Ramos (cell line): ENCODE measurements around the gene SAMD4A.

Experiments
- in situ Hi-C: fragments of 300-500 bp; cut with MboI; formaldehyde crosslinking; loops from one replicate; pipeline ENCODE4 v1.14.3; 2022; ENCODE audit warnings: low sequenced_read_pairs; ENCODE audit not compliant: unreplicated experiment

Gene SAMD4A

GRCh38 chr14:54769951-54770863, 203.3 kb downstream of the SAMD4A start:
- in situ Hi-C loops: loop anchor here (10.0 kb wide), 1 partner anchor 195 kb away; no protein-coding TSS in a partner anchor

GRCh38 chr14:54771411-54772027, 204.6 kb downstream of the SAMD4A start:
- in situ Hi-C loops: loop anchor here (10.0 kb wide), 1 partner anchor 197 kb away; no protein-coding TSS in a partner anchor

GRCh38 chr14:54772451-54772881, 205.5 kb downstream of the SAMD4A start:
- in situ Hi-C loops: loop anchor here (10.0 kb wide), 1 partner anchor 198 kb away; no protein-coding TSS in a partner anchor

GRCh38 chr14:54773171-54774006, 206.5 kb downstream of the SAMD4A start:
- in situ Hi-C loops: loop anchor here (10.0 kb wide), 1 partner anchor 199 kb away; no protein-coding TSS in a partner anchor

- in situ Hi-C loops: loop anchor here (10.0 kb wide), 1 partner anchor 200 kb away; no protein-coding TSS in a partner anchor
Observed at GRCh38 chr14:54774824-54775223, 207.9 kb downstream of the SAMD4A start.

GRCh38 chr14:54775486-54776140, 208.7 kb downstream of the SAMD4A start:
- in situ Hi-C loops: loop anchor here (10.0 kb wide), 1 partner anchor 201 kb away; no protein-coding TSS in a partner anchor

- in situ Hi-C loops: loop anchor here (10.0 kb wide), 1 partner anchor 202 kb away; no protein-coding TSS in a partner anchor
Observed at GRCh38 chr14:54776361-54777001, 209.6 kb downstream of the SAMD4A start.

- in situ Hi-C loops: loop anchor here (10.0 kb wide), 1 partner anchor 203 kb away; no protein-coding TSS in a partner anchor
Observed at GRCh38 chr14:54777395-54777794, 210.5 kb downstream of the SAMD4A start.

- in situ Hi-C loops: loop anchor here (10.0 kb wide), 1 partner anchor 204 kb away; no protein-coding TSS in a partner anchor
Observed at GRCh38 chr14:54778618-54779345, 211.9 kb downstream of the SAMD4A start.

- in situ Hi-C loops: no loop called here
Observed at GRCh38 chr14:54781080-54781479, 214.2 kb downstream of the SAMD4A start.

GRCh38 chr14:54781961-54782750, 215.2 kb downstream of the SAMD4A start:
- in situ Hi-C loops: no loop called here

- in situ Hi-C loops: no loop called here
Observed at GRCh38 chr14:54782751-54783659, 216.1 kb downstream of the SAMD4A start.

- in situ Hi-C loops: no loop called here
Observed at GRCh38 chr14:54783660-54784015, 216.7 kb downstream of the SAMD4A start.

GRCh38 chr14:54784060-54784459, 217.1 kb downstream of the SAMD4A start:
- in situ Hi-C loops: no loop called here

GRCh38 chr14:54784657-54785056, 217.7 kb downstream of the SAMD4A start:
- in situ Hi-C loops: no loop called here

GRCh38 chr14:54785136-54785777, 218.3 kb downstream of the SAMD4A start:
- in situ Hi-C loops: no loop called here
